H1 (cell line): ENCODE results near the gene CTSK. TPM values are rescaled to one million over a fixed set of nuclear protein-coding genes. Genes with fewer than 3 reads are reported as not detected.

ENCODE experiments used
- CTCF ChIA-PET: fragments of 300-600 bp; sonication (Branson Sonifier 250); formaldehyde crosslinking; loops from one replicate; lab custom pipeline; 2021; ENCODE audit not compliant: partially characterized antibody; lab: Charles Lee
- POLR2A ChIA-PET: fragments of 300-600 bp; sonication (Branson Sonifier 250); formaldehyde crosslinking; loops from one replicate; lab custom pipeline; 2021; ENCODE audit warnings: inconsistent platforms; ENCODE audit not compliant: partially characterized antibody; lab: Charles Lee
- DNase-seq, 2 experiments: peaks; one replicate each; pipeline versions ENCODE4 v3.0.0 to v3.0.0-alpha.2; 2010 to 2022; ENCODE audit warnings: low spot score in 2 of 2, low read depth in 1 of 2, mixed read lengths in 1 of 2
- FAIRE-seq: peaks from 2 replicates; lab custom pipeline; 2011; peaks lifted over from hg19 to GRCh38; lab: Jason Lieb, UNC
- H2AFZ ChIP-seq: 2 replicates; pipeline ENCODE4 v1.8.1; 2012; ENCODE audit warnings: low read length, inconsistent platforms
- H2AK5ac ChIP-seq: 2 replicates; pipeline ENCODE4 v1.6.1; 2013; ENCODE audit warnings: low read depth, low read length
- H2BK120ac ChIP-seq: replicated peaks from 2 replicates; pipeline ENCODE3; 2013; ENCODE audit warnings: low read depth, low read length, inconsistent platforms
- H2BK12ac ChIP-seq: 2 replicates; pipeline ENCODE4 v1.6.1; 2013; ENCODE audit warnings: low read depth, low read length
- H2BK15ac ChIP-seq: 2 replicates; pipeline ENCODE4 v1.6.1; 2013; ENCODE audit warnings: low read length
- H2BK20ac ChIP-seq: 2 replicates; pipeline ENCODE4 v1.6.1; 2013; ENCODE audit warnings: low read length
- H2BK5ac ChIP-seq: 2 replicates; pipeline ENCODE4 v1.6.1; 2013; ENCODE audit warnings: low read depth, low read length
- H3K14ac ChIP-seq: 2 replicates; pipeline ENCODE4 v1.6.1; 2013; ENCODE audit warnings: inconsistent platforms; ENCODE audit not compliant: insufficient read length
- H3K18ac ChIP-seq: 2 replicates; pipeline ENCODE4 v1.6.1; 2013; ENCODE audit warnings: low read length; ENCODE audit errors: extremely low read depth
- H3K23ac ChIP-seq: 2 replicates; pipeline ENCODE4 v1.6.1; 2013; ENCODE audit warnings: inconsistent platforms; ENCODE audit not compliant: insufficient read length
- H3K23me2 ChIP-seq: 2 replicates; pipeline ENCODE4 v1.6.1; 2013; ENCODE audit warnings: low read depth, low read length
- H3K27ac ChIP-seq: 2 replicates; pipeline ENCODE4 v1.6.1; 2011; ENCODE audit warnings: low read depth, low read length, inconsistent platforms
- H3K27me3 ChIP-seq, 4 experiments: replicated peaks in 1 of 4; 1 replicate in 1 of 4; 2 replicates in 3 of 4; pipeline versions ENCODE4 v1.6.1 to v1.8.1; 2011 to 2013; ENCODE audit warnings: low read length in 3 of 4, mild to moderate bottlenecking in 3 of 4, inconsistent platforms in 2 of 4, mixed read lengths in 2 of 4, moderate library complexity in 1 of 4; ENCODE audit not compliant: control insufficient read depth in 3 of 4, insufficient read depth in 3 of 4; ENCODE audit errors: extremely low read depth in 1 of 4
- H3K36me3 ChIP-seq, 4 experiments: 2 replicates each; pipeline versions ENCODE4 v1.6.1 to v1.8.1; 2011 to 2013; ENCODE audit warnings: mild to moderate bottlenecking in 4 of 4, low read length in 3 of 4, moderate library complexity in 2 of 4, control low read depth in 1 of 4, inconsistent platforms in 1 of 4; ENCODE audit not compliant: insufficient read depth in 4 of 4, control insufficient read depth in 2 of 4
- H3K4ac ChIP-seq: replicated peaks from 2 replicates; pipeline ENCODE3; 2013; ENCODE audit warnings: low read length, low read depth, mixed read lengths, inconsistent platforms; ENCODE audit not compliant: insufficient read length
- H3K4me1 ChIP-seq, 4 experiments: replicated peaks in 1 of 4; 1 replicate in 1 of 4; 2 replicates in 3 of 4; pipeline versions ENCODE4 v1.6.1 to v1.8.1; 2011 to 2013; ENCODE audit warnings: low read length in 3 of 4, inconsistent platforms in 2 of 4, mixed read lengths in 1 of 4; ENCODE audit not compliant: insufficient read depth in 4 of 4, control insufficient read depth in 3 of 4
- H3K4me2 ChIP-seq, 2 experiments: 2 replicates each; pipeline versions ENCODE4 v1.6.1 to v1.8.1; 2011 to 2013; ENCODE audit warnings: low read depth in 2 of 2, low read length in 2 of 2, control low read depth in 1 of 2, inconsistent platforms in 1 of 2, mild to moderate bottlenecking in 1 of 2; ENCODE audit not compliant: insufficient read depth in 1 of 2
- H3K4me3 ChIP-seq, 4 experiments: fragments of 200-600, 300-600 bp in 1 of 4; sonication (generic), shearing (Covaris generic), sonication (Bioruptor Twin) in 1 of 4; 2 replicates each; pipeline versions ENCODE4 v1.5.1 to v1.8.1; 2011 to 2016; ENCODE audit warnings: low read length in 4 of 4, low read depth in 3 of 4, control low read depth in 2 of 4, inconsistent platforms in 2 of 4, mild to moderate bottlenecking in 2 of 4, mixed read lengths in 1 of 4, moderate library complexity in 1 of 4; ENCODE audit not compliant: insufficient read depth in 2 of 4; ENCODE audit errors: extremely low read depth in 1 of 4
- H3K56ac ChIP-seq: replicated peaks from 2 replicates; pipeline ENCODE3; 2013; ENCODE audit warnings: low read depth, mild to moderate bottlenecking, mixed read lengths, low read length, inconsistent platforms; ENCODE audit not compliant: insufficient read length
- H3K79me1 ChIP-seq: 2 replicates; pipeline ENCODE4 v1.6.1; 2013; ENCODE audit warnings: low read depth, low read length, control low read depth
- H3K79me2 ChIP-seq, 2 experiments: 2 replicates each; pipeline versions ENCODE4 v1.6.1 to v1.8.1; 2012 to 2013; ENCODE audit warnings: low read length in 2 of 2, mild to moderate bottlenecking in 2 of 2, inconsistent platforms in 1 of 2; ENCODE audit not compliant: insufficient read depth in 2 of 2, control insufficient read depth in 1 of 2
- H3K9ac ChIP-seq, 4 experiments: replicated peaks in 1 of 4; 1 replicate in 1 of 4; 2 replicates in 3 of 4; pipeline versions ENCODE4 v1.6.1 to v1.8.1; 2011 to 2013; ENCODE audit warnings: low read depth in 3 of 4, low read length in 3 of 4, control low read depth in 2 of 4, mild to moderate bottlenecking in 2 of 4, moderate library complexity in 2 of 4, inconsistent platforms in 1 of 4; ENCODE audit errors: extremely low read depth in 1 of 4
- H3K9me3 ChIP-seq, 2 experiments: 2 replicates each; pipeline versions ENCODE4 v1.6.1 to v1.8.1; 2012 to 2013; ENCODE audit warnings: mild to moderate bottlenecking in 2 of 2, moderate library complexity in 2 of 2, control low read depth in 1 of 2, inconsistent platforms in 1 of 2, low read depth in 1 of 2, low read length in 1 of 2, mixed read lengths in 1 of 2; ENCODE audit not compliant: insufficient read depth in 2 of 2
- H4K20me1 ChIP-seq, 2 experiments: replicated peaks in 1 of 2; 2 replicates each; pipeline versions ENCODE3 to v1.8.1; 2011 to 2013; ENCODE audit warnings: inconsistent platforms in 2 of 2, low read length in 2 of 2, mild to moderate bottlenecking in 1 of 2; ENCODE audit not compliant: insufficient read depth in 2 of 2, control insufficient read depth in 1 of 2
- H4K5ac ChIP-seq: 2 replicates; pipeline ENCODE4 v1.6.1; 2013; ENCODE audit warnings: low read length, low read depth, mixed read lengths, inconsistent platforms; ENCODE audit not compliant: insufficient read length
- H4K8ac ChIP-seq: 2 replicates; pipeline ENCODE4 v1.8.0; 2013; ENCODE audit warnings: mild to moderate bottlenecking, moderate library complexity, low read length, inconsistent platforms; ENCODE audit not compliant: insufficient read depth; ENCODE audit errors: extremely low read depth
- H4K91ac ChIP-seq: replicated peaks from 2 replicates; pipeline ENCODE3; 2013; ENCODE audit warnings: low read length, mixed read lengths, inconsistent platforms; ENCODE audit not compliant: insufficient read length
- BCL11A ChIP-seq, 2 experiments: IDR thresholded peaks; one replicate each; pipeline ENCODE4 v1.6.1; 2011; ENCODE audit warnings: low read depth in 2 of 2, low read length in 2 of 2, mild to moderate bottlenecking in 2 of 2
- CBX8 ChIP-seq: fragments of 300-800, 300-1000 bp; sonication (generic); IDR thresholded peaks from 2 replicates; pipeline ENCODE4 v1.7.1; 2016; ENCODE audit warnings: low read depth, low read length, borderline replicate concordance
- EP300 ChIP-seq, 2 experiments: IDR thresholded peaks; 1 replicate in 1 of 2; 2 replicates in 1 of 2; pipeline ENCODE4 v1.6.1; 2011 to 2012; ENCODE audit warnings: low read depth in 2 of 2, low read length in 2 of 2, mild to moderate bottlenecking in 2 of 2, borderline replicate concordance in 1 of 2, inconsistent platforms in 1 of 2, moderate library complexity in 1 of 2
- FOSL1 ChIP-seq: IDR thresholded peaks from 2 replicates; pipeline ENCODE4 v1.6.1; 2011; ENCODE audit warnings: mild to moderate bottlenecking, low read depth, low read length, moderate library complexity; ENCODE audit not compliant: insufficient read depth
- TBP ChIP-seq: IDR thresholded peaks from 2 replicates; pipeline ENCODE4 v1.6.1; 2011; ENCODE audit warnings: low read depth, low read length, improper control_type of control experiment
- WGBS, 2 experiments: shearing (Covaris generic) in 1 of 2; methylation state at CpG; one replicate each; pipeline versions ENCODE4 v1.1.6 to v1.1.7; 2013 to 2015; ENCODE audit warnings: low lambda C conversion rate in 2 of 2, mixed read lengths in 2 of 2, inconsistent platforms in 1 of 2, low coverage in 1 of 2, missing lambda C conversion rate in 1 of 2; ENCODE audit not compliant: insufficient replicate concordance in 2 of 2, insufficient coverage in 1 of 2, insufficient read length in 1 of 2; ENCODE audit errors: extremely low coverage in 1 of 2, missing lambda C conversion rate in 1 of 2; 5-methylcytosine and 5-hydroxymethylcytosine counted together
- polyA plus RNA-seq, 7 experiments: library from polyadenylated mRNA; depleted of rRNA in 3 of 7; stranded (reverse) in 5 of 7; unstranded in 2 of 7; fragments of >200 nt in 5 of 7; fragments of 200-250 nt in 2 of 7; gene quantifications; 1 replicate in 5 of 7; 2 replicates in 1 of 7; 4 replicates in 1 of 7; pipeline versions ENCODE4 v1.2.1 to v1.2.3, GENCODE V29; 2011 to 2013; ENCODE audit warnings: missing spikeins in 2 of 7, mixed read lengths in 2 of 7
- total RNA-seq: library from RNA; stranded (reverse); fragmentation: NEBNext Ultra II Directional; extraction: Animal tissue kit (Norgen Biotek cat#: 25700); gene quantifications from 2 replicates; pipeline ENCODE4 v1.2.1, GENCODE V29; 2021

CTSK gene
- total and polyA plus RNA-seq, 2 of the 8 experiments (the other 6 are each of a cell fraction or from before 2014, with no cell fraction given) = 2.7 to 4.2 TPM

GRCh38 chr1:150793221-150793620, 14.8 kb downstream of the CTSK start:
- H3K9ac ChIP-seq = no peak overlapping the region
- no peaks in the 10 kb centered on the region for H3K9me3 ChIP-seq
- H3K4me1 ChIP-seq = peaks cover 0 to 7% (median under 1%) of the 10 kb centered on the region in 4 experiments; a peak in 3 of 7 replicates
- ChIA-PET CTCF (no interaction called here), POLR2A (no interaction called here)
- H3K27me3 ChIP-seq = no peaks in the 10 kb centered on the region
- no peak overlapping the region for H2AFZ ChIP-seq
- no peaks in the 10 kb centered on the region; a peak in 1 of 8 replicates for H3K36me3 ChIP-seq
- no peak overlapping the region for H2BK120ac ChIP-seq
- H4K20me1 ChIP-seq = no peaks in the 10 kb centered on the region
- H4K91ac ChIP-seq = no peak overlapping the region
- H3K56ac ChIP-seq = no peak overlapping the region
- H3K4me3 ChIP-seq = no peak overlapping the region
- no peak overlapping the region for H4K8ac ChIP-seq
- H2BK5ac ChIP-seq = no peak overlapping the region
- no peak overlapping the region for H3K4me2 ChIP-seq
- H3K23ac ChIP-seq = no peak overlapping the region
- WGBS, 2 experiments = 82% methylated on average over 1 of the region's 1 CpG; no CpG with 5 or more reads in 1 of the 2 experiments
- no peak overlapping the region for H4K5ac ChIP-seq
- no peaks in the 10 kb centered on the region for H3K23me2 ChIP-seq
- FAIRE-seq = no peak
- no peak for TF ChIP-seq BCL11A (IDR thresholded peaks at IDR 0.05; ENCODE audit: low read depth in 2 of 2, low read length in 2 of 2)
- TF ChIP-seq FOSL1 = no peak
- TF ChIP-seq CBX8 = no peak
- no peak for TF ChIP-seq TBP
- TF ChIP-seq EP300 (IDR thresholded peaks at IDR 0.05; ENCODE audit: borderline replicate concordance in 1 of 2, low read depth in 2 of 2, low read length in 2 of 2) = no peak
- no peak overlapping the region for H2BK12ac ChIP-seq
- no peaks in the 10 kb centered on the region for H3K79me1 ChIP-seq
- no peak for DNase-seq
- H3K79me2 ChIP-seq = no peaks in the 10 kb centered on the region
- no peak overlapping the region for H2BK15ac ChIP-seq
- no peak overlapping the region for H3K18ac ChIP-seq
- H3K14ac ChIP-seq = no peak overlapping the region
- H3K4ac ChIP-seq = no peak overlapping the region
- H2AK5ac ChIP-seq = no peak overlapping the region
- no peak overlapping the region for H3K27ac ChIP-seq
- H2BK20ac ChIP-seq = no peak overlapping the region
